Neural crest cell (in vitro differentiated cells): Measurements from ENCODE around the gene RANGAP1. TPM values are rescaled to one million over a fixed set of nuclear protein-coding genes. Genes with fewer than 3 reads are reported as not detected.

Experiments
- DNase-seq: peaks from one replicate; pipeline ENCODE4 v3.0.0; 2021; ENCODE audit warnings: low read depth, mixed read lengths, low spot score
- H3K27ac Mint-ChIP-seq: one replicate; pipeline ENCODE4 v1.8.0; 2021; ENCODE audit warnings: mild to moderate bottlenecking, mixed read lengths; ENCODE audit not compliant: unreplicated experiment
- H3K27me3 Mint-ChIP-seq: 2 replicates; pipeline ENCODE4 v1.8.0; 2021; ENCODE audit warnings: low read depth, mild to moderate bottlenecking, mixed read lengths
- H3K36me3 Mint-ChIP-seq: 2 replicates; pipeline ENCODE4 v1.8.0; 2021; ENCODE audit warnings: low read depth, mild to moderate bottlenecking, mixed read lengths
- H3K4me1 Mint-ChIP-seq: 2 replicates; pipeline ENCODE4 v1.8.0; 2021; ENCODE audit warnings: mixed read lengths
- H3K4me3 Mint-ChIP-seq: one replicate; pipeline ENCODE4 v1.8.0; 2021; ENCODE audit warnings: mild to moderate bottlenecking, mixed read lengths
- H3K9me3 Mint-ChIP-seq: 2 replicates; pipeline ENCODE4 v1.8.0; 2021; ENCODE audit warnings: mixed read lengths
- microRNA-seq: library from miRNA; unstranded; fragments of <30 nt; microRNA quantifications from one replicate; pipeline ENCODE4, GENCODE V29; 2020
- total RNA-seq: library from RNA; stranded (reverse); gene quantifications from 2 replicates; pipeline ENCODE4 v1.2.1, GENCODE V29; 2021
- TF ChIP-seq, protein P1 (sequence below): fragments of 200-600 bp; sonication (generic); conservative IDR thresholded peaks from 2 replicates; pipeline ENCODE4 v1.5.0; 2021; ENCODE audit warnings: antibody characterized with exemption, mild to moderate bottlenecking

Gene RANGAP1
- total RNA-seq, 1 donor from 2014 or later = 121 TPM

DNA sequence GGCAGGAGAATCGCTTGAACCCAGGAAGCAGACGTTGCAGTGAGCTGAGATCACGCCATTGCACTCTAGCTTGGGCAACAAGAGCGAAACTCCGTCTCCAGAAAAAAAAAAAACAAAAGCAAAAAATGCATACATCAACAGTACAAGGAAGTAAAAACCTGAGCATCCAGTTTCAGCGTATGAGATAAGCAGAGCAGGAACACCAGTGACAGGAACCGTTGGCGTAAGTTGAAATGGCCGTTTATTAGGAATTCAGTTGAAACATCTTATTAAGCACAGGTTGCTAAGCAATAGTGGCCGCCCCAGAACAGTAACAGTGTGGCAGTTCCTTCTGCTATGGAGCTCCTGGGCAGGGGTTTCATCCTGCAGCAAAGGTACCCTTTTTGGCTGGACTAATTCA is 84.8 kb downstream of the RANGAP1 start:
- TF ChIP-seq, protein P1, sequence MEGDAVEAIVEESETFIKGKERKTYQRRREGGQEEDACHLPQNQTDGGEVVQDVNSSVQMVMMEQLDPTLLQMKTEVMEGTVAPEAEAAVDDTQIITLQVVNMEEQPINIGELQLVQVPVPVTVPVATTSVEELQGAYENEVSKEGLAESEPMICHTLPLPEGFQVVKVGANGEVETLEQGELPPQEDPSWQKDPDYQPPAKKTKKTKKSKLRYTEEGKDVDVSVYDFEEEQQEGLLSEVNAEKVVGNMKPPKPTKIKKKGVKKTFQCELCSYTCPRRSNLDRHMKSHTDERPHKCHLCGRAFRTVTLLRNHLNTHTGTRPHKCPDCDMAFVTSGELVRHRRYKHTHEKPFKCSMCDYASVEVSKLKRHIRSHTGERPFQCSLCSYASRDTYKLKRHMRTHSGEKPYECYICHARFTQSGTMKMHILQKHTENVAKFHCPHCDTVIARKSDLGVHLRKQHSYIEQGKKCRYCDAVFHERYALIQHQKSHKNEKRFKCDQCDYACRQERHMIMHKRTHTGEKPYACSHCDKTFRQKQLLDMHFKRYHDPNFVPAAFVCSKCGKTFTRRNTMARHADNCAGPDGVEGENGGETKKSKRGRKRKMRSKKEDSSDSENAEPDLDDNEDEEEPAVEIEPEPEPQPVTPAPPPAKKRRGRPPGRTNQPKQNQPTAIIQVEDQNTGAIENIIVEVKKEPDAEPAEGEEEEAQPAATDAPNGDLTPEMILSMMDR = no peak
- Mint-ChIP-seq H3K4me1 (peaks cover 29% of the 10 kb centered on the region), H3K4me3 (peak overlapping the region; percentile 5), H3K27ac (no peak overlapping the region), H3K9me3 (no peaks in the 10 kb centered on the region), H3K36me3 (no peaks in the 10 kb centered on the region), H3K27me3 (peaks cover 53% of the 10 kb centered on the region)
- DNase-seq = no peak

DNA sequence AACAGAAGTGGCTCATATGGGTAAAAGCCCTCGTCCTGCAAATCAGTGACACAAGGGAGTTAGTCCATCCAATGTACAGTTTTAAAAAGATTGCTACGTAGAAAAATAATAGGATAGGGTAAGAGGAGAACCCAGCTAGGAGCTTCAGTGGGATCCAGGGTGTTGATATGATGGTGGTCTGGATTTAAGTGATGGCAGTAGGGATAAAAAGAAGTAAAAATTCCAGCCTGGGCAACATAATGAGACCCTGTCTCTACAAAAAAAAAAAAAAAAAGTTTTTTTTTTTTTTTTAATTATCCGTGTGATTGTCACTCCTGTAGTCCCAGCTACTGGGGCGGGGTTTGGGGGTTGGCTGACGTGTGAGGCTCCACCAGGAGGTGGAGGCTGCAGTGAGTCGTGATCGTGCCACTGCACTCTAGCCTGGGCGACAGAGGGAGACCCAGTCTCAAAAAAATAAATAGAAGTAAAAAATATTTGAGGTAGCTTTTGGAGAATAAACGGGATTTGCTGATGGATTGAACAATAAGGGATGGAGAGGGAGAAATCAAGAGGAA is 87.9 kb downstream of the RANGAP1 start:
- no peaks in the 10 kb centered on the region for H3K36me3 Mint-ChIP-seq
- no peak for DNase-seq
- TF ChIP-seq, protein P1 = peak; percentile 26
- H3K9me3 Mint-ChIP-seq = no peaks in the 10 kb centered on the region
- H3K4me3 Mint-ChIP-seq = peak overlapping the region; percentile 94
- H3K27me3 Mint-ChIP-seq = peaks cover 52% of the 10 kb centered on the region
- H3K27ac Mint-ChIP-seq = no peak overlapping the region
- H3K4me1 Mint-ChIP-seq = peaks cover 15% of the 10 kb centered on the region

DNA sequence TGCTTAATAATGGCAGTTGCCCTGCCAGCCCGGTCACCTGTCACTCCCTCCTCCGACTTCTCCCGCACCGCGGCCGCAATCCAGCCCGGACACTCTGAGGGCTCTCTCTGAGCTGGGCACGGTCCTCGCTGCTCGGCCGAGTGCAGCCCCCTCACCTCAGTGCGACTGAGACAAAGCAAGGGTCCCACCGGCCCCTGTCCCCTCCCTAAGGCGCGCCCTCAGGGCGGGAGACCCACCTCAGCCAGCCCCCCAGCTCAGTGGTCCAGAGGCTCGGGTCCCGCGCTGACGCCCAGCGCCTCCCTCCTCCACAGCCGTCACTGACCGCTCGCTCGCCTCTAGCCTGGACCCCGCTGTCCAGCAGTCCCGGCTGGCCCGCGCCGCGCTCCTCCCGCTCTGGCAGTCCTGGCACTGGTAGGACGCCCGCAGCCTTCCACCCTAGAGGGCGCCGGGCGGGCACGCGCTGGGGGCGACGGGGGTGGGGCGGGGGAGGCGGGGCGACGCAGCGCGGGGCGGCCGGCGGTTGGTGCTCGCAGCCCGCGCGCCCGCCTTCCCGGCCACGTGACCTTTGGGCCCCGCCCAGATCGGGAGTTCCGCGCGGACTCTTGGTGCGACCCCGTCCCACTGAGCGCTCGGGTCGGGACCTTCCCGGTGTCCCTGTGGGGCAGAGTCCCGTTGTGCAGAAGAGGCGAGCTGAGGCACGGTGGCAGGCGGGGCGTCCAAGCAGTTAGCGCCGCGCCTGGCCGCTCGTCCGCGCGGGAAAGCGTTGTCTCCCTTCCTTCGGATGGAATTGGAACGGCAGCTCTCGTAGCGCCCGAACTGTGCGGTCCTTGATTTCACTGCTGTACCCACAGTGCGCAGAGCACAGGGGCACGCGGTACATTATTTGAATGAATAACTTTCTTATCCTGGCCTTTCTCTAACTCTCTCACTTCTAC is 88.7 kb downstream of the RANGAP1 start:
- Mint-ChIP-seq H3K36me3 (no peaks in the 10 kb centered on the region), H3K9me3 (no peaks in the 10 kb centered on the region), H3K27ac (no peak overlapping the region), H3K27me3 (peaks cover 51% of the 10 kb centered on the region), H3K4me1 (peaks cover 15% of the 10 kb centered on the region), H3K4me3 (peak overlapping the region; percentile 94)
- peak; percentile 71 for DNase-seq
- TF ChIP-seq, protein P1 = peak; percentile 22

Small RNAs within 50 kb of the gene (microRNA-seq; reads per million reads assigned to microRNA genes)
- 3.0 reads per million for gene MIR6889

Other genes starting within 250 kb of the RANGAP1 start
- 89.2 and 93.1 TPM in 2 replicates for gene EP300, start 193.6 kb downstream of the RANGAP1 start, total RNA-seq
- 30.6 and 32.3 TPM in 2 replicates for gene L3MBTL2, start 80.9 kb downstream of the RANGAP1 start, total RNA-seq
- gene CHADL, start 45.3 kb downstream of the RANGAP1 start, total RNA-seq = 0.61 and 1.8 TPM in 2 replicates
- gene ZC3H7B, start 15.3 kb upstream of the RANGAP1 start, total RNA-seq = 83.8 and 84.3 TPM in 2 replicates
- gene TEF, start 95.8 kb upstream of the RANGAP1 start, total RNA-seq = 9.3 and 13.6 TPM in 2 replicates
- 47.7 and 50.8 TPM in 2 replicates for gene TOB2, start 160.6 kb upstream of the RANGAP1 start, total RNA-seq
- 81.8 and 88.9 TPM in 2 replicates for gene PHF5A, start 182.5 kb upstream of the RANGAP1 start, total RNA-seq
- gene ACO2, start 182.9 kb upstream of the RANGAP1 start, total RNA-seq = 71.6 and 80.6 TPM in 2 replicates